GM18517 (cell line): ENCODE measurements around the gene PTPRC.
A peak's percentile ranks its signal among the peaks of the same experiment; 100 is the strongest.

ENCODE experiments used
- ATAC-seq: cut with Tn5 transposase; IDR thresholded peaks from one replicate; pipeline ENCODE4 v1.9.1; 2021; ENCODE audit warnings: mild to moderate bottlenecking, moderate library complexity; ENCODE audit not compliant: unreplicated experiment

Gene PTPRC

GRCh38 chr1:198669023-198669698 is 30.3 kb downstream of the PTPRC start:
- peak; percentile 89 for ATAC-seq

- ATAC-seq = no peak
Measured at GRCh38 chr1:198669771-198670170, 30.9 kb downstream of the PTPRC start.

GRCh38 chr1:198671136-198671535 is 32.3 kb downstream of the PTPRC start:
- ATAC-seq = no peak

GRCh38 chr1:198672124-198672523 is 33.3 kb downstream of the PTPRC start:
- no peak for ATAC-seq

- no peak for ATAC-seq
Measured at GRCh38 chr1:198674009-198674408, 35.2 kb downstream of the PTPRC start.

- no peak for ATAC-seq
Measured at GRCh38 chr1:198676253-198676652, 37.4 kb downstream of the PTPRC start.

- no peak for ATAC-seq
Measured at GRCh38 chr1:198677027-198677426, 38.2 kb downstream of the PTPRC start.

GRCh38 chr1:198677871-198678270 is 39.0 kb downstream of the PTPRC start:
- ATAC-seq = no peak

- ATAC-seq = no peak
Measured at GRCh38 chr1:198678301-198678836, 39.5 kb downstream of the PTPRC start.

GRCh38 chr1:198678901-198679329 is 40.1 kb downstream of the PTPRC start:
- ATAC-seq = peak; percentile 22

- no peak for ATAC-seq
Measured at GRCh38 chr1:198679535-198680173, 40.8 kb downstream of the PTPRC start.

GRCh38 chr1:198680174-198680875 is 41.5 kb downstream of the PTPRC start:
- ATAC-seq = no peak

GRCh38 chr1:198681252-198681651 is 42.4 kb downstream of the PTPRC start:
- no peak for ATAC-seq

GRCh38 chr1:198681831-198682759 is 43.3 kb downstream of the PTPRC start:
- peak; percentile 98 for ATAC-seq

- ATAC-seq = no peak
Measured at GRCh38 chr1:198682850-198683249, 44.0 kb downstream of the PTPRC start.

GRCh38 chr1:198683449-198683848 is 44.6 kb downstream of the PTPRC start:
- ATAC-seq = no peak

- no peak for ATAC-seq
Measured at GRCh38 chr1:198686069-198686728, 47.4 kb downstream of the PTPRC start.

- ATAC-seq = no peak
Measured at GRCh38 chr1:198687429-198687828, 48.6 kb downstream of the PTPRC start.

- no peak for ATAC-seq
Measured at GRCh38 chr1:198691063-198691462, 52.2 kb downstream of the PTPRC start.

- no peak for ATAC-seq
Measured at GRCh38 chr1:198693321-198693720, 54.5 kb downstream of the PTPRC start.
